Measurements from ENCODE around the gene IFIT3. TPM values are rescaled to one million over a fixed set of nuclear protein-coding genes. Genes with fewer than 3 reads are reported as not detected.

The IFIT3 gene, protein sequence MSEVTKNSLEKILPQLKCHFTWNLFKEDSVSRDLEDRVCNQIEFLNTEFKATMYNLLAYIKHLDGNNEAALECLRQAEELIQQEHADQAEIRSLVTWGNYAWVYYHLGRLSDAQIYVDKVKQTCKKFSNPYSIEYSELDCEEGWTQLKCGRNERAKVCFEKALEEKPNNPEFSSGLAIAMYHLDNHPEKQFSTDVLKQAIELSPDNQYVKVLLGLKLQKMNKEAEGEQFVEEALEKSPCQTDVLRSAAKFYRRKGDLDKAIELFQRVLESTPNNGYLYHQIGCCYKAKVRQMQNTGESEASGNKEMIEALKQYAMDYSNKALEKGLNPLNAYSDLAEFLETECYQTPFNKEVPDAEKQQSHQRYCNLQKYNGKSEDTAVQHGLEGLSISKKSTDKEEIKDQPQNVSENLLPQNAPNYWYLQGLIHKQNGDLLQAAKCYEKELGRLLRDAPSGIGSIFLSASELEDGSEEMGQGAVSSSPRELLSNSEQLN
- total RNA-seq (2014; rRNA removed; shearing (Covaris generic)), result 0.43 and 0.52 TPM in 2 replicates
- polyA plus RNA-seq (2016; fragmentation: Nextera tagmentation; extraction: Ambion mirVana), result 0.42 TPM in 2 replicates
- long read RNA-seq, partial matches to known transcripts, result 0 of 5 reads
- long read RNA-seq, other reads (novel, unspliced or antisense), result 0 of 5 reads

GRCh38 chr10:89327803-89328441 is at the start of gene IFIT3:
IFIT3 (plus strand) TSS chr10:89327997; CDS start chr10:89328074, 77 bp downstream.
- Histone ChIP-seq H2AFZ (no peak within 1 kb of the TSS), H3K27me3 (ENCODE audit: insufficient read depth) (no peaks in the 10 kb centered on the region), H3K4me3 (no peak within 1 kb of the TSS), H3K79me2 (replicated peaks; ENCODE audit: insufficient read depth) (no peaks in the 10 kb centered on the region), H3K4me2 (peak within 1 kb of the TSS; percentile 19), H3K9me2 (ENCODE audit: insufficient read depth) (no peaks in the 10 kb centered on the region), H3K4me1 (ENCODE audit: insufficient read depth) (peaks cover 25% of the 10 kb centered on the region), H4K20me1 (replicated peaks; ENCODE audit: insufficient read depth) (no peaks in the 10 kb centered on the region), H3K36me3 (ENCODE audit: insufficient read depth) (no peaks in the 10 kb centered on the region), H3F3A (replicated peaks; ENCODE audit: low read depth) (no peaks in the 10 kb centered on the region; the same call in 1 of the 2 replicates), H3K27ac (ENCODE audit: low read depth) (peak within 1 kb of the TSS; percentile 88)
- Mint-ChIP-seq H3K4me1 (peaks cover 38% of the 10 kb centered on the region), H3K27me3 (ENCODE audit: insufficient read depth, low read depth, poor library complexity) (peaks cover 11% of the 10 kb centered on the region), H3K4me3 (no peak within 1 kb of the TSS; the same call in 2 of the 3 replicates), H3K36me3 (ENCODE audit: low read depth) (no peaks in the 10 kb centered on the region), H3K27ac (peak within 1 kb of the TSS; percentile 87), H3K9me3 (no peaks in the 10 kb centered on the region; the same call in 2 of the 3 replicates)
- TF ChIP-seq CTCF (conservative IDR thresholded peaks at IDR 0.05; ENCODE audit: low read depth in 2 of 2), result no peak
- TF ChIP-seq CREB1 (CRISPR knock-in tag; IDR thresholded peaks at IDR 0.05; ENCODE audit: low read depth), result no peak
- TF ChIP-seq JUNB (IDR thresholded peaks at IDR 0.05; ENCODE audit: unreplicated experiment), result no peak
- TF ChIP-seq EZH2 (IDR thresholded peaks at IDR 0.05; ENCODE audit: low read depth, unreplicated experiment), result no peak
- TF ChIP-seq ETS1 (IDR thresholded peaks at IDR 0.05), result no peak
- TF ChIP-seq ZNF462 (CRISPR knock-in tag; IDR thresholded peaks at IDR 0.05), result no peak
- no peak for TF ChIP-seq ZNF114 (CRISPR knock-in tag; IDR thresholded peaks at IDR 0.05)
- no peak for TF ChIP-seq POLR2AphosphoS5 (IDR thresholded peaks at IDR 0.05; ENCODE audit: low read depth)
- TF ChIP-seq REST (IDR thresholded peaks at IDR 0.05; ENCODE audit: unreplicated experiment), result no peak
- no peak for DNase-seq (ENCODE audit: low spot score)
- ATAC-seq, result peak; percentile 54

Data from GM23338 (cell line).